K562 (cell line): Measurements from ENCODE around the gene PRR14. TPM values are rescaled to one million over a fixed set of nuclear protein-coding genes. Genes with fewer than 3 reads are reported as not detected.

Experiments
- E2F3 ChIP-seq: fragments of 250-450 bp; sonication (Bioruptor Pico); IDR thresholded peaks from 2 replicates; pipeline ENCODE4 v1.4.0; 2020; ENCODE audit warnings: mild to moderate bottlenecking
- FOXJ2 ChIP-seq: fragments of 200-800 bp; sonication (Bioruptor generic); IDR thresholded peaks from 2 replicates; pipeline ENCODE4 v1.6.1; 2016; ENCODE audit warnings: missing genetic modification characterization, missing compliant biosample characterization
- GABPB1 ChIP-seq: sonication (generic); formaldehyde crosslinking; IDR thresholded peaks from 2 replicates; pipeline ENCODE4 v1.8.0; 2022; ENCODE audit warnings: mild to moderate bottlenecking, missing genetic modification reagents
- KLF16 ChIP-seq: IDR thresholded peaks from 2 replicates; pipeline ENCODE4 v1.6.1; 2016; ENCODE audit warnings: antibody characterized with exemption
- LARP7 ChIP-seq: fragments of 450-650 bp; IDR thresholded peaks from 2 replicates; pipeline ENCODE4 v1.6.1; 2016
- MYC ChIP-seq, 2 experiments: fragments of 250-450 bp in 1 of 2; sonication (Bioruptor Pico) in 1 of 2; IDR thresholded peaks; 2 replicates each; pipeline versions ENCODE4 v1.5.1 to v1.6.1; 2012 to 2021; ENCODE audit warnings: low read depth in 2 of 2, borderline replicate concordance in 1 of 2, improper control_type of control experiment in 1 of 2, low read length in 1 of 2, mild to moderate bottlenecking in 1 of 2, moderate library complexity in 1 of 2
- NBN ChIP-seq: fragments of 450-650 bp; IDR thresholded peaks from 2 replicates; pipeline ENCODE4 v1.6.1; 2016; ENCODE audit warnings: low read depth, mild to moderate bottlenecking
- RBM22 ChIP-seq: fragments of 200-400 bp; formaldehyde crosslinking; IDR thresholded peaks from 2 replicates; pipeline ENCODE4 v1.6.1; 2018; ENCODE audit warnings: low read length, low read depth; ENCODE audit not compliant: poor library complexity, severe bottlenecking
- SREBF1 ChIP-seq: fragments of 150-350 bp; IDR thresholded peaks from 2 replicates; pipeline ENCODE4 v1.6.1; 2014; ENCODE audit warnings: antibody characterized with exemption, low read depth, low read length, borderline replicate concordance
- ZNF134 ChIP-seq: fragments of 250-450 bp; sonication (Bioruptor Pico); conservative IDR thresholded peaks from 2 replicates; pipeline ENCODE4 v1.4.0; 2020
- ZNF197 ChIP-seq: fragments of 200-800 bp; sonication (Bioruptor generic); IDR thresholded peaks from 2 replicates; pipeline ENCODE4 v1.6.1; 2016; ENCODE audit warnings: low read depth, missing genetic modification characterization, missing compliant biosample characterization
- ZNF766 ChIP-seq: fragments of 200-800 bp; sonication (Bioruptor generic); conservative IDR thresholded peaks from 2 replicates; pipeline ENCODE4 v1.6.1; 2016; ENCODE audit warnings: missing genetic modification characterization, missing compliant biosample characterization
- polyA plus RNA-seq, 8 experiments: library from polyadenylated mRNA; depleted of rRNA in 4 of 8; stranded (reverse) in 5 of 8; unstranded in 3 of 8; fragments of >200 nt; fragmentation: Nextera tagmentation in 2 of 8; fragmentation: Illumina TruSeq in 1 of 8; extraction: Ambion mirVana in 2 of 8; extraction: Trizol in 1 of 8; gene quantifications; 2 replicates each; pipeline versions ENCODE4 v1.2.1 to v1.2.3, GENCODE V29; 2011 to 2014; ENCODE audit warnings: inconsistent platforms in 1 of 8, missing spikeins in 1 of 8
- total RNA-seq, 7 experiments: library from RNA; depleted of rRNA in 6 of 7; stranded (reverse); fragments of >200 nt in 6 of 7; fragmentation: Illumina TruSeq in 2 of 7; extraction: Trizol in 2 of 7; gene quantifications; 2 replicates each; pipeline versions ENCODE4 v1.2.1 to v1.2.3, GENCODE V29; 2011 to 2021; ENCODE audit warnings: low replicate concordance in 1 of 7
- TF ChIP-seq, protein P1 (sequence below): sonication (generic); formaldehyde crosslinking; IDR thresholded peaks from 2 replicates; pipeline ENCODE4 v1.8.1; 2023; ENCODE audit warnings: mild to moderate bottlenecking, missing genetic modification reagents, moderate library complexity
- TF ChIP-seq, protein P2 (sequence below), 2 experiments: fragments of 450-650 bp; IDR thresholded peaks; 2 replicates each; pipeline ENCODE4 v1.6.1; 2016; ENCODE audit warnings: mild to moderate bottlenecking in 2 of 2, borderline replicate concordance in 1 of 2, low read depth in 1 of 2, moderate library complexity in 1 of 2
- TF ChIP-seq, protein P3 (sequence below): sonication (generic); formaldehyde crosslinking; IDR thresholded peaks from 2 replicates; pipeline ENCODE4 v1.8.1; 2023; ENCODE audit warnings: mild to moderate bottlenecking, missing genetic modification reagents

The PRR14 gene
- total and polyA plus RNA-seq, 9 of the 15 experiments (the other 6 are each of a cell fraction or from before 2014, with no cell fraction given) = 2.2 to 63.1 (median 11.5) TPM

DNA sequence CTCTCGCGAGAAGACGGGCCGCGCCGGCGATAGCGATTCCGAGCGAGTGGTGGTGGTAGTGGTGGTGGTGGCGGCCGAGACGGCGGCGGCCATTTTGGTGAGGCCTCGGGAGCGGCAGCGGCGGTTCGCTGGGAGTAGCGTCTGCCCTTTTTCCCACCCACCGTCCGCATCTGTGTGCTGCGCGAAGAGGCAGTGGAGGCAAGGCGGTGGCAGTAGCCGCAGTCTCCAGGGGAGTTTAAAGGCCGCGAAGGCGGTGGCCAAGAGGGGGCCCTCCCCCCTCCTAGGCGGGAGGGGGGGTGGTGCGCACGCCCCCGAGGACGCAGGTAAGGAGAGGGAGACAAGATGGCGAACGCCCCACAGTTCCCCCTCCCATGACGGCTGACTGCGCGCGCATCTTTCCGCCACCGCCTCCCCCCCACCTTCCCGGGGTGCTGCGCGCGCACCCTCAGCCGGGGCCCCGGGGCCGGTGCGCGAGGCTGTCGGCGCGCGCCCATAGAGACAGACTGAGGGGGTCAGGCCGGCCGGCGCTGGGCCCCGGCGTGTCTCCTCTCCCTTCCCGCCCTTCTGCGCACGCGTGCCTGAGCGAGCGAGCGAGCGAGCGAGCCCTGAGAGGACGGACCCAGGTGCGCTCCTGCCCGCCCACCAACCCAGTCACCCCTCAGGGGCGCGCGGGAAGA, 47.5 kb downstream of the PRR14 start (continued):
- TF ChIP-seq, protein P1, sequence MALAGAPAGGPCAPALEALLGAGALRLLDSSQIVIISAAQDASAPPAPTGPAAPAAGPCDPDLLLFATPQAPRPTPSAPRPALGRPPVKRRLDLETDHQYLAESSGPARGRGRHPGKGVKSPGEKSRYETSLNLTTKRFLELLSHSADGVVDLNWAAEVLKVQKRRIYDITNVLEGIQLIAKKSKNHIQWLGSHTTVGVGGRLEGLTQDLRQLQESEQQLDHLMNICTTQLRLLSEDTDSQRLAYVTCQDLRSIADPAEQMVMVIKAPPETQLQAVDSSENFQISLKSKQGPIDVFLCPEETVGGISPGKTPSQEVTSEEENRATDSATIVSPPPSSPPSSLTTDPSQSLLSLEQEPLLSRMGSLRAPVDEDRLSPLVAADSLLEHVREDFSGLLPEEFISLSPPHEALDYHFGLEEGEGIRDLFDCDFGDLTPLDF (CRISPR knock-in tag) = peak; percentile 75; the same call in 1 of the 2 replicates
- TF ChIP-seq, protein P2, sequence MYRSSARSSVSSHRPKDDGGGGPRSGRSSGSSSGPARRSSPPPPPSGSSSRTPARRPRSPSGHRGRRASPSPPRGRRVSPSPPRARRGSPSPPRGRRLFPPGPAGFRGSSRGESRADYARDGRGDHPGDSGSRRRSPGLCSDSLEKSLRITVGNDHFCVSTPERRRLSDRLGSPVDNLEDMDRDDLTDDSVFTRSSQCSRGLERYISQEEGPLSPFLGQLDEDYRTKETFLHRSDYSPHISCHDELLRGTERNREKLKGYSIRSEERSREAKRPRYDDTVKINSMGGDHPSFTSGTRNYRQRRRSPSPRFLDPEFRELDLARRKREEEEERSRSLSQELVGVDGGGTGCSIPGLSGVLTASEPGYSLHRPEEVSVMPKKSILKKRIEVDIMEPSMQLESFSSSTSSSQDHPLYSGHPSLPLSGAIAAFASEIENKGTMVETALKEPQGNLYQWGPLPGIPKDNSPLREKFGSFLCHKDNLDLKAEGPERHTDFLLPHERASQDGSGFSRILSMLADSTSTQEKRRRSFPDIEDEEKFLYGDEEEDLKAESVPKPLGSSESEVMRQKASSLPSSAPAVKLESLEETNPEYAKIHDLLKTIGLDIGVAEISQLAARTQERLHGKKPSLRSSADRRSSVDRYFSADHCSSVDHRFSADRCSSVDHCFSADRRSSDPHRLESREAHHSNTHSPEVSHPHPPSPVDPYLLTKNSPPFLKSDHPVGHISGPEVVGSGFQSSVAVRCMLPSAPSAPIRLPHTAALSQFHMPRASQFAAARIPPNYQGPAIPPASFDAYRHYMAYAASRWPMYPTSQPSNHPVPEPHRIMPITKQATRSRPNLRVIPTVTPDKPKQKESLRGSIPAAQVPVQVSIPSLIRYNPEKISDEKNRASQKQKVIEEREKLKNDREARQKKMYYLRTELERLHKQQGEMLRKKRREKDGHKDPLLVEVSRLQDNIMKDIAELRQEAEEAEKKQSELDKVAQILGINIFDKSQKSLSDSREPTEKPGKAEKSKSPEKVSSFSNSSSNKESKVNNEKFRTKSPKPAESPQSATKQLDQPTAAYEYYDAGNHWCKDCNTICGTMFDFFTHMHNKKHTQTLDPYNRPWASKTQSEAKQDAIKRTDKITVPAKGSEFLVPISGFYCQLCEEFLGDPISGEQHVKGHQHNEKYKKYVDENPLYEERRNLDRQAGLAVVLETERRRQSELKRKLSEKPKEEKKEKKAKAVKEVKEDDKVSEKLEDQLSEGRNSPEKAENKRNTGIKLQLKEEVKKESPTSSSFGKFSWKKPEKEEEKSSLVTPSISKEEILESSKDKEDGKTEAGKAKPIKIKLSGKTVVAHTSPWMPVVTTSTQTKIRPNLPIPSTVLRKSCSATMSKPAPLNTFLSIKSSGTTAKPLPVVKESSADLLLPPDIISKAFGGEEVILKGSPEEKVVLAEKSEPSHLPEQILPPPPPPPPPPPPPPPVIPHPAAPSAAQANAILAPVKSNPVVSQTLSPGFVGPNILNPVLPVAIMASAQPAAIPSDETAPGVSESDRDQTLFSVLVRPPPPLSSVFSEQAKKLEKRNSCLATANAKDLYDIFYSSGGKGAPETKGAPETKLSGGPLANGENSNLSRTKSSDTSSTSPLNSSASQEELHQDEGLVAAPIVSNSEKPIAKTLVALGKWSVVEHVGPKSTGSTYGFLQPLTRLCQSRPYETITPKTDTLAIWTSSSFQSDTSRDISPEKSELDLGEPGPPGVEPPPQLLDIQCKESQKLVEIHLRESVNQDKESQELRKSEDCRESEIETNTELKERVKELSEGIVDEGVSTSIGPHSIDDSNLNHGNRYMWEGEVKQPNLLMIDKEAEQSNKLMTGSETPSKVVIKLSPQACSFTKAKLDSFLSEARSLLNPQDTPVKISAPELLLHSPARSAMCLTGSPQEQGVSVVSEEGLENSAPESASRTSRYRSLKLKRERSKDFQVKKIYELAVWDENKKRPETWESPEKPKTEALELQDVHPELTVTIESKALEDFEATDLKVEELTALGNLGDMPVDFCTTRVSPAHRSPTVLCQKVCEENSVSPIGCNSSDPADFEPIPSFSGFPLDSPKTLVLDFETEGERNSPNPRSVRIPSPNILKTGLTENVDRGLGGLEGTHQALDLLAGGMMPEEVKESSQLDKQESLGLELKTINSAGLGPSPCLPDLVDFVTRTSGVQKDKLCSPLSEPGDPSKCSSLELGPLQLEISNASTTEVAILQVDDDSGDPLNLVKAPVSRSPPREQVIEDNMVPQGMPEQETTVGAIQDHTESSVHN (IDR thresholded peaks at IDR 0.05; ENCODE audit: borderline replicate concordance in 1 of 2, low read depth in 1 of 2) = 0 out of 4 replicates have a peak, but pooled peaks of 1 of the 2 experiments have one; percentile 60
- TF ChIP-seq FOXJ2 (tag) (0 out of 2 replicates have a peak, but pooled peaks have one; percentile 84), RBM22 (peak; percentile 88), SREBF1 (0 out of 2 replicates have a peak, but pooled peaks have one; percentile 70), ZNF197 (CRISPR knock-in tag) (no peak), E2F3 (CRISPR knock-in tag) (peak; percentile 10; the same call in 1 of the 2 replicates), KLF16 (no peak), ZNF134 (no peak), LARP7 (peak; percentile 72; the same call in 1 of the 2 replicates), MYC (IDR thresholded peaks at IDR 0.05; ENCODE audit: low read depth, low read length) (peak; percentile 93), MYC (CRISPR knock-in tag; IDR thresholded peaks at IDR 0.05; ENCODE audit: borderline replicate concordance, low read depth) (peak; percentile 96), GABPB1 (CRISPR knock-in tag) (peak; percentile 77; the same call in 1 of the 2 replicates), ZNF766 (CRISPR knock-in tag) (no peak; the same call in none of the 2 replicates), NBN (0 out of 2 replicates have a peak, but pooled peaks have one; percentile 39)
- TF ChIP-seq, protein P3, sequence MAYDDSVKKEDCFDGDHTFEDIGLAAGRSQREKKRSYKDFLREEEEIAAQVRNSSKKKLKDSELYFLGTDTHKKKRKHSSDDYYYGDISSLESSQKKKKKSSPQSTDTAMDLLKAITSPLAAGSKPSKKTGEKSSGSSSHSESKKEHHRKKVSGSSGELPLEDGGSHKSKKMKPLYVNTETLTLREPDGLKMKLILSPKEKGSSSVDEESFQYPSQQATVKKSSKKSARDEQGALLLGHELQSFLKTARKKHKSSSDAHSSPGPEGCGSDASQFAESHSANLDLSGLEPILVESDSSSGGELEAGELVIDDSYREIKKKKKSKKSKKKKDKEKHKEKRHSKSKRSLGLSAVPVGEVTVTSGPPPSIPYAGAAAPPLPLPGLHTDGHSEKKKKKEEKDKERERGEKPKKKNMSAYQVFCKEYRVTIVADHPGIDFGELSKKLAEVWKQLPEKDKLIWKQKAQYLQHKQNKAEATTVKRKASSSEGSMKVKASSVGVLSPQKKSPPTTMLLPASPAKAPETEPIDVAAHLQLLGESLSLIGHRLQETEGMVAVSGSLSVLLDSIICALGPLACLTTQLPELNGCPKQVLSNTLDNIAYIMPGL = no peak; the same call in 1 of the 2 replicates
